Osteoblast (primary cell): ENCODE measurements around the gene CCDC178. TPM values are rescaled to one million over a fixed set of nuclear protein-coding genes. Genes with fewer than 3 reads are reported as not detected.

Source experiments
- DNase-seq: peaks from one replicate; pipeline ENCODE4 v3.0.0; 2011; ENCODE audit warnings: low spot score, mixed read lengths; ENCODE audit not compliant: insufficient read length; ENCODE audit errors: missing footprints
- H2AFZ ChIP-seq: 2 replicates; pipeline ENCODE4 v1.6.0; 2011; ENCODE audit warnings: mild to moderate bottlenecking, low read length
- H3K27ac ChIP-seq: 2 replicates; pipeline ENCODE4 v1.5.1; 2011; ENCODE audit warnings: mild to moderate bottlenecking, low read depth, low read length, moderate library complexity
- H3K27me3 ChIP-seq: 2 replicates; pipeline ENCODE4 v1.6.0; 2012; ENCODE audit warnings: mild to moderate bottlenecking, control low read depth, inconsistent platforms, low read length, moderate library complexity; ENCODE audit not compliant: insufficient read depth
- H3K36me3 ChIP-seq: 2 replicates; pipeline ENCODE4 v1.5.1; 2011; ENCODE audit warnings: mild to moderate bottlenecking, low read length, control low read depth, moderate library complexity; ENCODE audit not compliant: insufficient read depth
- H3K4me1 ChIP-seq: 2 replicates; pipeline ENCODE4 v1.5.1; 2011; ENCODE audit warnings: mild to moderate bottlenecking, low read length, control low read depth, moderate library complexity; ENCODE audit not compliant: insufficient read depth
- H3K4me2 ChIP-seq: 2 replicates; pipeline ENCODE4 v1.6.0; 2011; ENCODE audit warnings: mild to moderate bottlenecking, low read length; ENCODE audit not compliant: insufficient read depth
- H3K4me3 ChIP-seq: fragments of 200-600 bp; sonication (generic); 3 replicates; pipeline ENCODE4 v1.5.1; 2012; ENCODE audit warnings: mild to moderate bottlenecking, low read length, inconsistent platforms; ENCODE audit not compliant: insufficient read depth
- H3K79me2 ChIP-seq: 2 replicates; pipeline ENCODE4 v1.6.0; 2012; ENCODE audit warnings: mild to moderate bottlenecking, low read length, control low read depth, inconsistent platforms; ENCODE audit not compliant: insufficient read depth
- H3K9me3 ChIP-seq: 2 replicates; pipeline ENCODE4 v1.5.1; 2011; ENCODE audit warnings: low read depth, low read length, control low read depth
- H4K20me1 ChIP-seq: 2 replicates; pipeline ENCODE4 v1.6.0; 2012; ENCODE audit warnings: mild to moderate bottlenecking, low read length, control low read depth; ENCODE audit not compliant: insufficient read depth
- CTCF ChIP-seq: IDR thresholded peaks from 2 replicates; pipeline ENCODE4 v1.5.1; 2011; ENCODE audit warnings: mild to moderate bottlenecking, low read depth, low read length, moderate library complexity; ENCODE audit errors: extremely low read depth
- total RNA-seq: library from RNA; depleted of rRNA; stranded (reverse); fragments of >200 nt; gene quantifications from 2 replicates; pipeline ENCODE4 v1.2.3, GENCODE V29; 2012

The CCDC178 gene
- total RNA-seq, 1 donor = not detected

DNA sequence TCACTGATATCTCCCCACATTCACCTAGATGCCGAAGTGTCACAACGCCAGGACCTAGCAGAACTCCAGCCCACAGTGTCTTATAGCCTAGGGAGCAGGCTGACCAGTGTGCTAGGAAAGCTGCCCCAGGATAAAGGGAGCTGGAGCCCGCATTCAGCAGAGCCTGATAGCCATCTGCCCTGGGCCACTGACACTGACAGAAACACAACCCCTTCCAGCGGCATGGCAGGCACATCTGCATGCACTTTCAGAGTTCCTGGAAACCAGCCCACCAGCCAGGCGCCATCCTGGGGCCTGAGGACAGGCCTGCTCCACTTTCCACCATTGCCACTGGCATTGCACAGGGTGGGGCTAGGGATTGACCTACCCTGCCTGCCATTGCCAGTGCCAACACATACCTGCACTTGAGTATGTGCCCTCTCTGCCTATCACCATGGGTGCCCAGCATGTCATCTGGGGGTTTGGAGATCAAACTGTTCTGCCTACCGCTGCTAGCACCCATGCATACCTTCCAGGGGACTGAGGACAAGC, 377.6 kb downstream of the CCDC178 start:
- Histone ChIP-seq H3K4me3 (no peak overlapping the region), H3K36me3 (no peaks in the 10 kb centered on the region), H3K9me3 (no peaks in the 10 kb centered on the region), H3K27ac (no peak overlapping the region), H4K20me1 (no peaks in the 10 kb centered on the region), H3K27me3 (no peaks in the 10 kb centered on the region), H3K4me2 (no peak overlapping the region), H2AFZ (no peak overlapping the region), H3K4me1 (no peaks in the 10 kb centered on the region), H3K79me2 (no peaks in the 10 kb centered on the region)
- TF ChIP-seq CTCF = no peak
- DNase-seq = no peak

- no peak for TF ChIP-seq CTCF
- H3K9me3 ChIP-seq = no peaks in the 10 kb centered on the region
- H3K4me1 ChIP-seq = no peaks in the 10 kb centered on the region
- DNase-seq = no peak
- H4K20me1 ChIP-seq = no peaks in the 10 kb centered on the region
- no peak overlapping the region for H3K4me2 ChIP-seq
- no peak overlapping the region for H2AFZ ChIP-seq
- no peaks in the 10 kb centered on the region for H3K27me3 ChIP-seq
- H3K27ac ChIP-seq = no peak overlapping the region
- H3K4me3 ChIP-seq = no peak overlapping the region
- H3K36me3 ChIP-seq = no peaks in the 10 kb centered on the region
- no peaks in the 10 kb centered on the region for H3K79me2 ChIP-seq
These were observed 387.6 kb downstream of the CCDC178 start for GRCh38 chr18:33052886-33053285.

- Histone ChIP-seq H3K4me1 (no peaks in the 10 kb centered on the region), H3K27ac (no peak overlapping the region), H3K79me2 (no peaks in the 10 kb centered on the region), H4K20me1 (no peaks in the 10 kb centered on the region), H3K27me3 (no peaks in the 10 kb centered on the region), H3K4me2 (no peak overlapping the region), H3K9me3 (no peaks in the 10 kb centered on the region), H3K36me3 (no peaks in the 10 kb centered on the region), H2AFZ (no peak overlapping the region), H3K4me3 (no peak overlapping the region)
- no peak for TF ChIP-seq CTCF
- DNase-seq = no peak
These were observed 389.1 kb downstream of the CCDC178 start for GRCh38 chr18:33051407-33051806.

DNA sequence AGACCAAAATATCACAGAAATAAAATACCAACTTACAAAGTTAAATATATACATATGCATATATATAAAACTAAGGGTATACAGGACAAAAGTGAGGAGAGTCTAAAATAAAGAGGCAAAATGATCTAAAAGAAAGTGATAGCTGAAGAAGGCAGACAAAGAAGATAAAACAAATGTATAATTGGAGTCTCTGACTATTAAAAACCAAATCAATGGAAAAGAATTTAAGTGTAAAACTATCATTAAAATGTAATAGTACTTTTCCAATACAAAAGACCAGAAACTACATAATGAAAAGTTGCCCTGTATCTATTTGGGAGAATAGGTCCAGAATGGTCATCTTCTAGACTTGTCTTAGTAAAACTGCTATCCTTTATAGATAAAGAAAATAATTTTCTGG, 400.3 kb downstream of the CCDC178 start:
- no peaks in the 10 kb centered on the region for H3K4me1 ChIP-seq
- DNase-seq = no peak
- H3K79me2 ChIP-seq = no peaks in the 10 kb centered on the region
- no peaks in the 10 kb centered on the region for H4K20me1 ChIP-seq
- no peak overlapping the region for H2AFZ ChIP-seq
- TF ChIP-seq CTCF = no peak
- H3K9me3 ChIP-seq = no peaks in the 10 kb centered on the region
- no peak overlapping the region for H3K4me3 ChIP-seq
- H3K36me3 ChIP-seq = no peaks in the 10 kb centered on the region
- no peak overlapping the region for H3K27ac ChIP-seq
- H3K27me3 ChIP-seq = no peaks in the 10 kb centered on the region
- H3K4me2 ChIP-seq = no peak overlapping the region
